Nephron (organoid): Measurements from ENCODE around the gene SH3GL1.

ENCODE experiments used
- H3K27ac Mint-ChIP-seq, 3 experiments: 2 replicates each; pipeline ENCODE4 v1.8.0; 2020; ENCODE audit warnings: mixed read lengths in 3 of 3, mild to moderate bottlenecking in 2 of 3, moderate library complexity in 1 of 3
- H3K27me3 Mint-ChIP-seq: 2 replicates; pipeline ENCODE4 v1.8.0; 2021; ENCODE audit warnings: low read depth, mild to moderate bottlenecking, moderate library complexity, mixed read lengths
- H3K36me3 Mint-ChIP-seq: 2 replicates; pipeline ENCODE4 v1.8.0; 2020; ENCODE audit warnings: low read depth, mixed read lengths
- H3K4me1 Mint-ChIP-seq: 2 replicates; pipeline ENCODE4 v1.8.0; 2020; ENCODE audit warnings: mixed read lengths
- H3K4me3 Mint-ChIP-seq, 3 experiments: 2 replicates each; pipeline ENCODE4 v1.8.0; 2020; ENCODE audit warnings: mild to moderate bottlenecking in 3 of 3, mixed read lengths in 3 of 3, moderate library complexity in 2 of 3
- H3K9me3 Mint-ChIP-seq: 2 replicates; pipeline ENCODE4 v1.8.0; 2020; ENCODE audit warnings: mixed read lengths
- TF ChIP-seq, protein P1 (sequence below), 3 experiments: fragments of 200-600 bp; sonication (generic); IDR thresholded peaks; one replicate each; pipeline ENCODE4 v1.5.0; 2021; ENCODE audit warnings: antibody characterized with exemption in 3 of 3; ENCODE audit not compliant: unreplicated experiment in 3 of 3

Gene SH3GL1

DNA sequence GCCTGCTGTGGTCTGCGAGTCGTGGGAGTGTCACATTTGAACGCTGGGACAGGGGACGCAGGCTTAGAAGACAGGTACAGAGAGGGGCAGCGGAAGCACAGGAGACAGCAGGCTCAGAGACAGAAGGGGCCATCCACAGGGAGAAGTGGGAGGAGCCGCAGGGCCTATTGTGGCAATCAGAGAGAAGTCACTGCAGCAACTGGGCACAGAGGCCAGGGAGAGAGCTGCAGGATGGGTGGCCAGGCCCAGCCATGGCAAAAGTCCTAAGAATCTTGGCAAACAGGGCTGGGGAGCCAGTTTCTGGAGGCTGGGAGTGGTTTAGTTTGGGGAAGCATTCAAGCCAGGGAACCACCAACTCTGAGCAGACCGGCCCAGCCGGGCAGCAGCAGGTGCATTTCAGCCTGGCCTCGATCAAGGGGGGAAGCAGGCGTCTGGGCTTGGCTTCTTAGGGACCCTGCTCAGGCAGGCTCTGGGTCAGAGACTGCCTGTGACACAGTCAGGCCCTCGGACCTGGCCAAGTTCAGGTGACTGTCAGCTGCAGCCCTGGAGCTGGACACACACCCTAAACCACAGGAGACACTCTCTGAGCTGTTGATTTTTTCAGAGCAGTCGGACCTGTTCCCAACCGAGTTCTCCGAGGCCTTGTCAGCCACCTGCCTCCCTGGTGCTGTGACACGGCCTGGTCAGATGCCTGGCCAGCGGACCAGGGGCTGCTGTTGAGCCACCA lies 11.8 kb downstream of the SH3GL1 start:
- peaks cover 57% of the 10 kb centered on the region for H3K4me1 Mint-ChIP-seq
- H3K36me3 Mint-ChIP-seq, result peaks cover 3% of the 10 kb centered on the region
- H3K4me3 Mint-ChIP-seq, result peak overlapping the region; percentile 32 to 45 (median 44)
- TF ChIP-seq, protein P1, sequence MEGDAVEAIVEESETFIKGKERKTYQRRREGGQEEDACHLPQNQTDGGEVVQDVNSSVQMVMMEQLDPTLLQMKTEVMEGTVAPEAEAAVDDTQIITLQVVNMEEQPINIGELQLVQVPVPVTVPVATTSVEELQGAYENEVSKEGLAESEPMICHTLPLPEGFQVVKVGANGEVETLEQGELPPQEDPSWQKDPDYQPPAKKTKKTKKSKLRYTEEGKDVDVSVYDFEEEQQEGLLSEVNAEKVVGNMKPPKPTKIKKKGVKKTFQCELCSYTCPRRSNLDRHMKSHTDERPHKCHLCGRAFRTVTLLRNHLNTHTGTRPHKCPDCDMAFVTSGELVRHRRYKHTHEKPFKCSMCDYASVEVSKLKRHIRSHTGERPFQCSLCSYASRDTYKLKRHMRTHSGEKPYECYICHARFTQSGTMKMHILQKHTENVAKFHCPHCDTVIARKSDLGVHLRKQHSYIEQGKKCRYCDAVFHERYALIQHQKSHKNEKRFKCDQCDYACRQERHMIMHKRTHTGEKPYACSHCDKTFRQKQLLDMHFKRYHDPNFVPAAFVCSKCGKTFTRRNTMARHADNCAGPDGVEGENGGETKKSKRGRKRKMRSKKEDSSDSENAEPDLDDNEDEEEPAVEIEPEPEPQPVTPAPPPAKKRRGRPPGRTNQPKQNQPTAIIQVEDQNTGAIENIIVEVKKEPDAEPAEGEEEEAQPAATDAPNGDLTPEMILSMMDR (IDR thresholded peaks at IDR 0.05; ENCODE audit: unreplicated experiment in 3 of 3), result no peak
- peak overlapping the region; percentile 79 to 96 (median 87) for H3K27ac Mint-ChIP-seq
- H3K27me3 Mint-ChIP-seq, result no peaks in the 10 kb centered on the region
- no peaks in the 10 kb centered on the region for H3K9me3 Mint-ChIP-seq

DNA sequence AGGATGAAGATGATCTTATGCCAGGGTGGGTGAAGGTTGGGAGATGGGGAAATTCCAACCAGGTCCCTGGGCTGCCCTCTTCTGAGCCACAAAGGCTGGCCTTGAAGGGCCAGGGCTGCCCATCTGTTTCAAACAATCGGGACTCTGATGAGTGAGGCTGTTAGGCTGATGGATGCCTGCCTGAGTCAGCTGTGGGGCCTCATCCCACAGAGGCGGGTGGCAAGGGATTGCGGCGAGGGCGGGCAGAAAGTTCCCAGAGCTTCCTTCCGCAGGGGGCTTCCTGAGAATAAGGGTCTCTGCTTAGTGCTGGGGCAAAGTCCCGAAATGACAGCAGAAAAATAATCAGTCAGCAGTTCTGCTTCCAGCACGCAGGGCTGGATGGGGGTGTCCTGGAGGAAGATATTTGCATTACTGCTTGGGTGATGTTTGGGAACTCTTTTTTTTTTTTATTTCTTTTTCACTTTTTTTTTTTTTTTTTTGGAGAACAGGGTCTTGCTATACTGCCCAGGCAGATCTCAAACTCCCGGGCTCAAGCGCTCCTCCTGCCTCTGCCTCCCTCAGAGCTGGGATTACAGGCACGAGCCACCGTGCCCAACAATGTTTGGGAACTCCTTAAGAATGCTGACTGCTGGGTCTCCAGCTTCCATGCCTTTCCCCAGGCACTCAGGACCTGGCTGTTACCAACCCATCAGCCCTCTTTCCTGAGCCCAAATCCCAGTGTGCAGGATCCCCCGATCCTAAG lies 14.1 kb downstream of the SH3GL1 start:
- TF ChIP-seq, protein P1 (IDR thresholded peaks at IDR 0.05; ENCODE audit: unreplicated experiment in 3 of 3), result peak in 2 of 3 experiments; percentile 10 to 18
- H3K27ac Mint-ChIP-seq, result peak overlapping the region; percentile 54 to 85 (median 82)
- H3K36me3 Mint-ChIP-seq, result peaks cover 4% of the 10 kb centered on the region
- peaks cover 42% of the 10 kb centered on the region for H3K4me1 Mint-ChIP-seq
- H3K4me3 Mint-ChIP-seq, result no peak overlapping the region
- H3K9me3 Mint-ChIP-seq, result no peaks in the 10 kb centered on the region
- H3K27me3 Mint-ChIP-seq, result no peaks in the 10 kb centered on the region

DNA sequence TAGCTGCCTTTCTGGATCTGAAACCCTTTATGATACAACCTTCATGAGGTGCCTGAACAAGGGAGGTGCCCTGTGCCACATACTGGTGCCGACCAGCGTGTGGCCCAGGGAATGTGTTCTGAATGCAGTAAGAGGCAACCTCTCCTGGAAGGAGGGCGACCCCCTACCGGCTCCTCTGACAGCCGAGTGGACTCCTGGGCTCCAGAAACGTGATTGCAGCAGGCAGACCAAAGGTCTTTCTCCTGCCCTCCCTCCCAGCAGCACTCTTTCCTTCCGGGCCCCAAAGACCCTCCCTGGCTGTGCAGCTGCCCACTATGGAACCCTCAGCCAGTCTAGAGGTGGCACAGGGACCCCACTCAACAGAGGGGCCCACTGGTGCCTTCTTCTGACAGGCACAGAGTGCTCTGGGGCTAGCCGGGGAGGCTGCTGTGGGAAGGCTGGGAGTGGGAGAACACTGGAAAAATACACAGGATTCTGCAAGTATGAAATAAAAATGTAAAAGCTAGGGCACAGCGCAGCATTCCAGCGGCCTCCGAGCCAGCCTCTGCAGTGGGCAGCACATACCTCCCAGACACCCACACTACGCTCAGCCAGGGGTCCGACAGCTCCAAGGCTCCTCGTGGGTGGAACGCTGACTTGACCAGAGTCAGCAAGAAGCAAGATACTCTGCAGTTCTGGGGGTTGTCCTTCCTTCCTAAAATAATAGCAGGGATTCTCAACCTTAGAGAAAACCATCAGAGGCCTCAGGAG lies 14.9 kb downstream of the SH3GL1 start:
- Mint-ChIP-seq H3K36me3 (peaks cover 4% of the 10 kb centered on the region), H3K27me3 (no peaks in the 10 kb centered on the region), H3K4me1 (peaks cover 38% of the 10 kb centered on the region), H3K4me3 (peak overlapping the region in 1 of 3 experiments; percentile 15), H3K27ac (peak overlapping the region; percentile 54 to 85 (median 82)), H3K9me3 (no peaks in the 10 kb centered on the region)
- TF ChIP-seq, protein P1 (IDR thresholded peaks at IDR 0.05; ENCODE audit: unreplicated experiment in 3 of 3), result no peak

DNA sequence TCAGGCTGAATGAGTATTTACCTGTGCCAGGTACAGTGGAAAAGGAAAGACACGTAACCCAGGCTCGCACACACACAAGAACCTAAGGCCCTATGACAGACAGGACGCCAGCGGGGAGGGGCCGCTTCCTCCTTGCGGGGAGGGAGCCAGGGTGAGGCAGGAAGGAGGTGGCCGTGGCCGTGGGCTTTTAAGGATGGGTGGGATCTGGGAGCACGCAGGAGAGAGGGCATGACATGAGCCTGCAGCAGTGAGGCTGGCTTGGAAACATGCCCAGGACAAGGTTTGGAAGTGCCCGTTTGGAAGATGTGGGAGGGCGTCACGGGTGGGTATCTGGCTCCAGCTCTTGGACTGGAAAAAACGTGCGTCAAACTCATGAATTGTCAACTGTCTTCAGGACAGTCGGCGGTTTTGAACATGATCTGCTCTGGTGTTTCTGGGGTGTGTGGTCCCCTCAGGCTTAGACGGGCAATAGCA lies 20.1 kb downstream of the SH3GL1 start:
- no peaks in the 10 kb centered on the region for H3K9me3 Mint-ChIP-seq
- H3K27ac Mint-ChIP-seq, result peak overlapping the region; percentile 48 to 61 (median 56)
- H3K4me1 Mint-ChIP-seq, result peaks cover 44% of the 10 kb centered on the region
- no peak overlapping the region for H3K4me3 Mint-ChIP-seq
- TF ChIP-seq, protein P1 (IDR thresholded peaks at IDR 0.05; ENCODE audit: unreplicated experiment in 3 of 3), result no peak
- H3K36me3 Mint-ChIP-seq, result peaks cover 4% of the 10 kb centered on the region
- H3K27me3 Mint-ChIP-seq, result no peaks in the 10 kb centered on the region

DNA sequence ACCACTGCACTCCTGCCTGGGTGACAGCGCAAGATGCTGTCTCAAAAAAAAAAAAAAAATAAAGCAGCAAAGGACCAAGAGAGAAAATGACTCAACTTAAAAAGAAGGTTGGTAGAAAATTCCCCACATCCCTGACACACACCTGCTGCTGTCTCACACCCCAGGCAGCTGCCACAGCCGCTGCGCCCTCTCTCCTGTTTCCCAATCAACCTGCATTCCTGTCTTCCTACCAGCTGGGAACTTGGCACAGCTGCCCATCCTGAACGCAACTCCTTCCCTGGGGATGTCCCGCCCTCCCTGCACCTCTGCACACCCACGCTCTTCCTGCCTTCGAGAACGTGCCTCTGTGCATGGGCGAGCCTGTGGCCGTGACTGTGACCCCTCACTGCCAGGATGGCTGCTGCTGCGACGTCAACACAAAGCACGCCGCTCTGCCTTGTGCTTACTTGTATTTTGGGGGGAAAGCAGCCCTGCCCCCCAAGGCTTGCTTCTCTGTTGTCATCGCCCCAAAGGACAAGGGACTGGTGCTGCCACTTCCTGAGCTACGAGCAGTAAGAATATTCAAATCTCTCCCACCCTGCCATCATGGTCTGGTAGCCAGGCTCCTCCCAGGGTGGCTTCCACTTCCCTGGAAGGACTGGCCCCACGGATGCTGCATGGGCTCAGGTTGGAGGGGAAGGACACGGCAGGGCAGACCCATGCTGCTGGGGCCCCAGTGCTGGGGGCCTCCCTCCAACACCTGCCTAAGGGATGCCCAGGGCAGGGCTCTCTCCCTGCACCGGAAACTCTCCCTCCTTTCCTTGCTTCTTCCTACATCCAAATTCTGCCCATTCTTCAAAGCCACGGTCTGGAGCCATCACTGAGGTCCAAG lies 20.7 kb downstream of the SH3GL1 start:
- Mint-ChIP-seq H3K4me1 (peaks cover 43% of the 10 kb centered on the region), H3K27ac (peak overlapping the region; percentile 56 to 69 (median 61)), H3K9me3 (no peaks in the 10 kb centered on the region), H3K27me3 (no peaks in the 10 kb centered on the region), H3K36me3 (peaks cover 4% of the 10 kb centered on the region), H3K4me3 (peak overlapping the region in 1 of 3 experiments; percentile 23)
- TF ChIP-seq, protein P1 (IDR thresholded peaks at IDR 0.05; ENCODE audit: unreplicated experiment in 3 of 3), result no peak
